NCI-H1930 (cell line): ENCODE results near the gene CTF1.
"Not testable (repeated sequence)": the region's sequence is repeated elsewhere in the genome, so short reads cannot be mapped to it uniquely, and the experiment has no call there.

Source experiments
- DNase-seq, 2 experiments: peaks; one replicate each; lab custom pipeline; 2025; lab: John Stamatoyannopoulos, UW

Gene CTF1

DNA sequence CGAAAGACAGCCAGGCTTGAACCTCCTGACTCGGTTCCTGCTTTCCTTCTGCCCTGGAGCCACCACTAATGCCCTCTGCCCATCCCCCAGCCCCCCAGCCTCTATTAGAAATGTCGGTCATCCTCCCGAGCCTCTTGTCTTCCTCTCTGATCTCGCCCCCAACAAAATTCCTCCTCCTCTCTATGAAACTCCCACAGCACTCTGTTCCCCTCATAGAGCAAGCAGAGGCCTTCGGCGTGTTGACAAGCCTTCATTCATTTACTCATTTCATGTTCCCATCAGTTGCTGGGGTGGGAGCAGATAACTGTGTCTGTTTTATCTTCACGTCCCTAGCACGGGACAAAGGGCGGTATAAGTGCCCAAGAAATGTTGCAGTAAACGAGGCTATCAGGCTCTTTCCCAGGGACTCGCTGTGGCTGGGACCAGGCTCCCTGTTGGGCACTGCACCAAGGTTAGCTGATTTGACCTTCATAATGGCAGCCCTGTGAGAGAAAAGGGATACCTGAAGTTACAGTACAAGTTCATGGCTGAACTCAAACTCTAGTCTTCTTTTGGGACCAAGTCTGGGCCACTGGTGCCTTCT lies 34.7 kb downstream of the CTF1 start:
- DNase-seq: no peak

DNA sequence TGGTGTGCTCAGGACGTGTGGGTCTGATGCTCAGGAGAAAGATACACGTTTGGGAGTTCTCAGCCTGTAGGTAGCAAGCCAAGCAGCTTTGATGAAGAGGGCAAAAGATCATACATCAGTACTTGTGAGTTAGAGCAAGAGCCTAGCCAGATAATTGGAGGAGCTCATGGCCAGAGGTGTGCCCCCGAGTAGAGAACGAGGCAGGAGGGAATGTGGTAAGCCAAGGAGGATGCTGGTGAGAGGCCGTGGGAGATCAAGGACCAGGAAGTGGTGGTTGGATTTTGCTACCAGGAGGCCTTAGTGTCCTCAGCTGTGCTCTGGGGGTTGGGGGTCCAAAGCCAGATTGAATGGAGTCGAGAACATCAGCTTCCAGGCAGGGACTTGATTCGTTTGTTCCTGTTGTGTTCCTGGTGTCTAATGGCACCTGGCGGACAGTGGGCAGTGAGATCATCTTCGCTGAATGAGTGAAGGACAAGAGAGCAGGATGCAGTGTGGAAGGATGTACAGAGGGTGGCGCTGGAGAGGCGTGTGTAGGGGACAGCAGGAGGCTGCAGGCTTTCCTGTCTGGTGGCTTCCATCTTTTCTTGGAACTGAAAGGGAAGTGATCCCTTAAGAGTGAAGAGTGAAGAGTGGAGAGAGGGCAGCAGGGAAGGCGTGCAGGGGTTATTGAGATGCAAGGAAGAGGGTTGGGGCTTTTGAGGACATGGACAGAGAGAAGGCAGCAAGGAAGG lies 38.6 kb downstream of the CTF1 start:
- DNase-seq: no peak

DNA sequence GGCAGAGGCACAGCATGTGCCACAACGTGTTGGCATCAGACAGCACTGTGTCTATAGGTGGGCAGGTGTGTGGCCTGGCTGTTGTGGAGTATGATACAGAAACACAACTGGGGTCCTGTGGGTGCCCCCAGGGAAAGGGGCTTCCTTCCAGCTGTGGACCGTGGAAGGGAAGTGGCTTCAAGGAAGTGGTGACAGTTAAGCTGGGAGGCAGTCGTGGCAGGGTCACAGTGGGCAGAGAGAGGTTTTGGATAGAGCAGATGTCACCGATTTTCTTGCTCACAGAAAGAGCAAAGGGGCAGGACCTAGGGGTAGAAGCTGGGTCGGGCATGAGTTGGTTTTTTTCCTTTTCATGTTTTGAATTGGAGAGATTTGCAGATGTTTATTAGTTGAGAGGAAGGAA lies 41.3 kb downstream of the CTF1 start:
- DNase-seq: no peak

DNA sequence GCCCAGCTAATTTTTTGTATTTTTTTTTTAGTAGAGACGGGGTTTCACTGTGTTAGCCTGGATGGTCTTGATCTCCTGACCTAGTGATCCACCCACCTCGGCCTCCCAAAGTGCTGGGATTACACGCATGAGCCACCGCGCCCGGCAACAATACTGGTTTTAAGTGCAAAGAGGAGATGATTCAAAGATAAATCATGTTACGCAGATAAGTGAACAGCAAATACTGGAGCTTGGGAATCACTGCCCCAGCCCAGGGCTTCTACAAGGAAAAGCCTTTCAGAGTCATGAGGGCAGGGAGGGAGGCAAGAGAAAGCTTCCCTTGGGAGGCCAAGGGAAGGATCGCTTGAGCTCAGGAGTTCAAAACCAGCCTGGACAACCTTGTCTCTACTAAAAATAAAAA lies 43.2 kb downstream of the CTF1 start:
- not testable (repeated sequence) for DNase-seq

DNA sequence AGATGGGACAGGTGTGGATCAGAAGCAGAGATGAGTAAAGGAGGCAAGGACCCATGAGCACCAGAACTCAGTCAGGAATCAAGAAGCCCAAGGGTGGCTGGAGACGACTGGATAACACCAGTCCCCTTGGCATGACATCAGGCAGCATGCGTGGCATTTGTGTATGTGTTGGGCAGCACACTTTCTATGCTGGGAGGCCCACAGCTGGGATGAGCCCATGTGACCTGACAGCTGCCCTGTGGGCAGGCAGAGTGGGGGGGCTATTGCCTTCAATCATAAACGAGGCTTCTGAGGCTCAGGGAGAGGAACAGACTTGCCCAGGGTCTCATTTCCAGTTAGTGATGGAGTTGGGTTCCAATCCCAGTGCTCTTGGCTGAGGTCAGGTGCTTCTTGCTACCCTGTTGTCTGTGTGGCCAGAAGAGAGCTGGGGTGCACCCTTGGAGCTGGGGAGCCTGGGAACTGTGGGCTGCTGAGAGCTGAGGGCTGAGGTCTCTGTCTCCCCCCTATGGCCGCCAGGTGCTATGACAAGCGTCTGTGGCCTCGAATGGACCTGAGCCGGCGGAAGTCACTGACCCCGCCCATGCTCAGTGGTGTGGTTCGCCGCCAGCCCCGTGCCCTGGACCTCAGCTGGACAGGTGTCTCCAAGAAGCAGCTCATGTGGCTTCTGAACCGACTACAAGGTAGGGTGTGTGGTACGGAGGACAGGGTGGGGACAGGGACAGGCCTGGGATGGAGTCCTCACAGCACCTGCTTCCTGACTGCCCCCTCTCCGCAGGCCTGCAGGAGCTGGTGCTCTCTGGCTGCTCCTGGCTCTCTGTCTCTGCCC lies 45.4 kb downstream of the CTF1 start:
- peak; percentile 52 to 63 for DNase-seq

DNA sequence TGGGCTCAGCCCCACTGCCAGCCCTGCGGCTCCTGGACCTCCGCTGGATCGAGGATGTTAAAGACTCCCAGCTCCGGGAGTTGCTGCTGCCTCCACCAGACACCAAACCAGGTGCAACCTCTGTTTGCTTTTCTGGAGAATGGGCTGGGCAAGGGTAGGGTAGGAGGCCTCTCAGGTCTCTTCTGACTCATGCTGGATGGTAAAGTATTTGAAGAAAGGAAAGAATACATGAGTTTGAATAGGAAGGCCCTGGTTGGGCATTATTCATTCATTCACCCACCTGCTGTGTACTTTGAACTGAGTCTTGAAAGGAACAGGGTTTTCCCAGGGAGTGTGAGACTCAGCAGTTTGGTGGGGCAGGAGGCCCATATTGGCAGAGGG lies 46.0 kb downstream of the CTF1 start:
- no peak for DNase-seq

DNA sequence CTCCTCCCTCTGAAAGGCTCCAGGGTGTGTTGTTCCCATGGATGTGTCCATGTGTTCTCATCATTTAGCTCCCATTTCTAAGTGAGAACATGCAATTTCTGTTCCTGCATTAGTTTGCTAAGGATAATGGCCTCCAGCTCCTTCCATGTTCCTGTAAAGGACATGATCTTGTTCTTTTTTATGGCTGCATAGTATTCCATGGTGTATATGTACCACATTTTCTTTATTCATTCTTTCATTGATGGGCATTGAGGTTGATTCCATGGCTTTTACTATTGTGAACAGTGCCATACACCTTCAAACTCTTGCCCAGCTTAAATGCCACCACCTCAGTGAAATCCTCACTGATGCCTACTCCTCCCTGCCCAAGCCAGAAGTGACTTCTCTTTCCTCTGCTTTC lies 47.9 kb downstream of the CTF1 start:
- no peak for DNase-seq

DNA sequence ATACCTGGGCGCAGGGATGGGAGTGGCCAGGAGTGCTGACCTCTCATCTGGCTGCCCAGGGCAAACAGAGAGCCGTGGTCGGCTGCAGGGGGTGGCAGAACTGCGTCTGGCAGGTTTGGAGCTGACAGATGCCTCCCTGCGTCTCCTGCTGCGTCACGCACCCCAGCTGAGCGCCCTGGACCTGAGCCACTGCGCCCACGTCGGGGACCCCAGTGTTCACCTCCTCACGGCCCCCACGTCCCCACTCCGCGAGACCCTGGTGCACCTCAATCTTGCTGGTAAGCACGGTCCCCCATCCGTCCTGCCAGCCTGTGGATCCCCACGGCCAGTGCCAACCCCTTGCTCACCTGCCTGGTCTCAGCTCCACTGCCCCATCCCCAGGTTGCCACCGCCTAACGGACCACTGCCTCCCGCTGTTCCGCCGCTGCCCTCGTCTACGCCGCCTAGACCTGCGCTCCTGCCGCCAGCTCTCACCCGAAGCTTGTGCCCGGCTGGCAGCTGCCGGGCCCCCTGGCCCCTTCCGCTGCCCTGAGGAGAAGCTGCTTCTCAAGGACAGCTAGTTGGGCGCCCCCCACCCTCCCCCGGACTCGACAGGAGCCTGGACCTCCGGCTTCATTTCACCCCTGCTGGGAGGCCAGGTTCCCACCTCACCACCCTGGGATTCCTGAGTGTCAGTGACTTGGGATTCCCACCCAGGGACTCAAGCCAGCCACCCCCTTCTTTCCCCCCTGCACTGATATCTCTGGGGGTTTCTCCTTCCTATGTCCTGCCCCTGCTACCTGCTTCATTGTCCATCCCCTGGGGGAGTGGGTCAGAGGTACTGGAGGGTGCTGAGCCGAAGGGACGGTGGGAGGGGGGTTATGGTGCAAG lies 50.5 kb downstream of the CTF1 start:
- DNase-seq: no peak

DNA sequence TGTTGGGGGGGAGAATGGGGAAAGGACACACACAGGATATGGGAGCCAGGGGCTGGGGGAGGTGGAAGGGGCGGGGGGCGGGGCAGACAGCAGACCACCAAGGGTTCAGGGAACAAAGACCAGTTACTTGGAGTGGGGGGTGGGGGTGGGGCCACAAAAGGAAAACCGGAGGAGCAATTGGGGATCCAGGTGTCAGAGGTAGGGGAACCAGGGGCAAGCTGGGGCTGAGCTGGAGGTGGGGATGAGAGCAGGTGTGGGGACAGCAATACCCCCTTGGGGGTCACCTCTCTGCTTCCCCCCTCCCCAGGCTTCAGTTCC lies 51.1 kb downstream of the CTF1 start:
- no peak for DNase-seq

DNA sequence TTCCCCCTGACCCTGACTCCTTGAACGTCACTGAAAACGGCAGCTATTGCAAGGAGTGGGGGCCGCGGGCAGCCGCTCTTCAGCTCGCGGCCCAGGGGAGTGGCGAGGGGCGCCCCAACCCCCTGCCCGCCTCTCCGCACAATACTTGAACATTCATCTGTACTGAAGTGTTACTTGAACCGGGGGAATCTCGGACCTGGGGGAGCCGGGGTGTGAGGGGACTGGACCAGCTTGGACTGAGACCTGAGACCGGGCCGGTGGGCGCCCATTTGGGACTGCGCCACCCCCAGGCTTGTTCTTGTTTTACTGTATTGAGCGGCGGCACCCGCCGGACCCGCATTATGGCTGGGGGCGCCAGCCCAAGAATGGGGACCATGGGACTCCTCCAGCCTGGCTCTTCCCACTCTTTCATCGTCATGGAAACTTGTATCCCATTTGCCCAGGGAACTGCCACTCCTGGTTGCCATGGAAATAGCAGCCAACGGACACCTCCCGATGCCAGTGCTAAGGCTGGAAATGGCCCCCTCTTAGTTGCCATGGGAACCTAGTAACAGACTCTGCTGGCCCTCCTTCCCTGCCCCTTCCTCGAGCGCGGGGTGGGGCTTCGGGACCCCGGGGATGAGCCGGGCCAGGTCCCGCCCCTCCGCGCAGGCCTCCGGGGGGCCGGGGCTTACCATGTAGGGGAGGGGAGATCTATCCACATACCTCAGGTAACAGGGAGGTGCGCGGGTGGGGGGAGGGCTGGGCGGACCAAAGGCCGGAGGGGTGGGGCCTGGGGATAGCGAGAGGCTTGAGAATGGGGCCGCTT lies 51.6 kb downstream of the CTF1 start:
- DNase-seq: peak; percentile 88 to 94

DNA sequence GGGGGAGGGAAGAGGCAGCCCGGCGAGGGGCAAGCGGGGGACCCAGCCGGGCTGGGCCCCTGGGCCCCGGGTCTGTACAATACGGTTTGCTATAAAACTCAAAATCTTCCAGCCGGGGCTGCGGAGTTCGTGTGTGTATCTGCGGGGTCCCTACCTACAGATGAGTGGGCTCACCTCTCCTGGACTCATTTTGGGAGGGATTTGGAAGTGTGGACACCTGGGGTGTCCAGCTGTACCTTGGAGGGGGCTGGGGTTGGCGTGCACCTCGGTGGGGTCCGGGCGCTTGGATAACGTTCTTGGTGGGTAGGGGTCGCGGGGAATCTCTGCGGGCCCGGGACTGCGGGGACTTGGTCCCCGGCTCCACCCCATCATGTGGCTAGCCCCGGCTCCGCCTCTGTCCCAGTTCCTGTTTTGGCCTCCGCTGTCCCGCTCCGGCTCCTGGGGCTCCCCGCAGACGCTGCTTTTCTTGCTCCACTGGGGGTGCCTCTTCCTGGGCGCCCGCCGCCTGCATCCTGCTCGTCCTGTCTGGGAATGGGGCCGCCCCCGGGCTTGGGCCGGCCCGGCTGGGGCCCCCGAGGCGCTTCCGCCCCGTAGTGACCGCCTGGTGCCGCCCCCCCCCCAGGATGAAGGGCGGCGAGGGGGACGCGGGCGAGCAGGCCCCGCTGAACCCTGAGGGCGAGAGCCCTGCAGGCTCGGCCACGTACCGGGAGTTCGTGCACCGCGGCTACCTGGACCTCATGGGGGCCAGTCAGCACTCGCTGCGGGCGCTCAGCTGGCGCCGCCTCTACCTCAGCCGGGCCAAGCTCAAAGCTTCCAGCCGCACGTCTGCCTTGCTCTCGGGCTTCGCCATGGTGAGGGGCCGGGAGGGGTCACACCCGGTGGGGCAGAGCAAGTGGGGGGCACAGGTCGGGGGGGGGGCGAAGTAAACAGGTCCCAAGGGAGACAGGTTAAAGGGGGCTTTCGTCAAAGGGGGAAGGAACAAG lies 52.5 kb downstream of the CTF1 start, which contains the start of gene ORAI3:
Gene ORAI3 (plus strand): TSS at position 402 of the 983 bp plus-strand sequence. CDS start 222 bp downstream, at position 624.
- DNase-seq: peak in 1 of 2 experiments; percentile 44

DNA sequence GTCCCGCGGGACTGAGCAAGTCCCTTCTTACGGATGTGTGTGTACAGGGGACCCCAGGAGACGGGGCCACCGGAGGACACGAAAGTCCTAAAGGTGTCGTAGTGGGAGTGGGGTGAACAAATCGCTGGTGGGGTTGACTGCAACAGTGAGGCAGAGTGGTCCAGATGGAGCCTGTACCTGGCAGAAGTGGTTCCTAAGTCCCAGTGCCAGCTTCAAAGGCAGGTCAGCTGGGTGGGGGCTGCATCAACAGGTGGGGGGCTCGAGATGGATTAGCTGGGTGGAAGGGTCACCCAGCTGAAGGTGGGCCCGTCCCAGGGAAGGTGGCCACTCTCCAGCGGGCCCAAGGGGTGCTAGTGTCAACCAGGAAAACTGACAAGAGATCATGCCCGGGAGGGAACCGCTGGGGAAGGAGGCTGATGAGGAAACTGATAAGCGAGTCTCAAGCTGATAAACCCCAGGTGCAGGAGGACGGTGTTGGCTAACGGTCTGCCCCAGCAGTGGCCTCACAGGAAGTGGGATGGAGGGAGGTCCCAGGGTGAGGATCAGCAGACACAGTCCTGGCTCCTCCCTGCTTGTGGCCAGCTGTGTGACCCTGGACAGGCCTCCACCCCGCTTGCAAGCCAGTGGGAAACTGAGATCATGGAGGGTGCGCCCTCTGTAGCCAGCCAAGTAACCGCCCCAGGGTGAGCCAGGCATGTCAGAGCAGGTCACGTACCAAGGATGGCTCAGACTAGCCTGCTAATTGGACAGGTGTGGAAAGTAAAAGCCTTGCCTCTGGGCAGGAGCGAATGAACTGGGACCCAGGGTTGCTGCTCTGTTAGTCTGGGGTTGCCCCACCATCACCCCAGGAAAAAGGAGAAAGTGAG lies 53.5 kb downstream of the CTF1 start:
- no peak for DNase-seq

DNA sequence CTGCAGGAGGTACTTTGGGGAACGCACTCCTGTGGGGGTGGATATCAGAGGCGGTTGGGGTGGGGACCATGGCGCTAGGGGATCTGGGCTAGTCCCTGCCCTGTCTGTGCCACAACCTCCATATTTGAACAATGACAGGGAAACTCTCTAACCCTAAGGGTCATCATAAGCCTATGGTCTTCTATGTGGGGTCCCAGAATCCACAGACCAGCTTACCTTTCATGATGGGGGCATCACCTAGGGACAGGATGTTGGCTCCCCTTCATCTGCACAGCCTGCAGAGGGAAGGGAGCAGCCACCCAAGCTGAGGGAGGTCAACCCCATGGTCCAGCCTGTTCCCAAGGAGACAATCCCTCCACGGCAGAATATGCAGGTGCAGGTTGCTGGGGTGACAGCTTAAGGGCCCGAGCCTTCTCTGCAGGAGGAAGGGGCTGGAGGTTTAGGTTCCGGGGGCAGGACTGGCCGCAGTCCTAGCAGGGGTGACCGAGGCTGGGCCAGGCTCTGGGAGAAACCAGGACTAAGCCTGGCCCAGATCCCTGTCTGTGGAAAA lies 54.2 kb downstream of the CTF1 start:
- no peak for DNase-seq

DNA sequence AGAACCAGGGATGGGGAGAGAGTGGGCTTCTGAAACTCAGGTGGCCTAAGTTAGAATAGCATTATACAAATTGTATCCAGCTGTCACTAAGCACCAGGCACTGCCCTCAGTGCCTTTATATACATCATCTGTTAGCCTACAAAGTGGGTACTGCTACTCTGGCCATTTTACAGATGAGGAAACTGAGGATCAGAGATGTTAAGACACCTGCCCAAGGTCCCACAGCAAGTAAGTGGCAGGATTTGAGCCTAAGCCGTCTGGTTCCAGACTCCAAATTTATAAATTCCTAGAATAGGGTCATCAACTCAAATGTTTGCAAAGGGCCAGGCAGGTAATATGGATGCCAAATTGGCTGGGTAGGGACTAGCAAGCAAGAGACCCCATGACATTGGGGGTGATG lies 54.8 kb downstream of the CTF1 start:
- DNase-seq: no peak

DNA sequence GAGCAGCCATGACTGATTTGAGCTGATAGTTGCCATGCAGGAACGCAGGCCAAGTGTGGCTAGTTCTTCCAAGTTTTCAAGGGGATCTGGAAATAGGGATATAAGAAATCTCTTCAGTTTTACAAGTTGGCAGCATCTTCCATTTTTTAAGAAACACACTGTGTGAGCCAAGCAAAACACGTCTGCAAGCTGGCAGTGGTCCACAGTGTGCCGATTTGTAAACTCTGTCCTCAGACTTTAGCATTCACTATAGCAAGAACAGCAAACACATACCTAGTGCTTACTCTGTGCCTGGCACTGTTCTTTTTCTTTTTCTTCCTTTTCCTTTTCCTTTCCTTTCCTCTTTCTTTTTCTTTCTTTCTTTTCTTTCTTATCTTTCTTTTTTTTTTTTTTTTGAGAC lies 55.3 kb downstream of the CTF1 start:
- no peak for DNase-seq

DNA sequence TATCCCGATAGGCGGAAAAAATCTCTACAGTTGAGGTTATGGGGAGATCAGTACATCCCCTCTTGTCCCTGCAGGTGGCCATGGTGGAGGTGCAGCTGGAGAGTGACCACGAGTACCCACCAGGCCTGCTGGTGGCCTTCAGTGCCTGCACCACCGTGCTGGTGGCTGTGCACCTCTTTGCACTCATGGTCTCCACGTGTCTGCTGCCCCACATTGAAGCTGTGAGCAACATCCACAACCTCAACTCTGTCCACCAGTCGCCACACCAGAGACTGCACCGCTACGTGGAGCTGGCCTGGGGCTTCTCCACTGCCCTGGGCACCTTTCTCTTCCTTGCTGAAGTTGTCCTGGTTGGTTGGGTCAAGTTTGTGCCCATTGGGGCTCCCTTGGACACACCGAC lies 56.7 kb downstream of the CTF1 start:
- no peak for DNase-seq
